Medulla oblongata (tissue), 1 donor: ENCODE data around the gene CX3CL1.
A peak's percentile ranks its signal among the peaks of the same experiment; 100 is the strongest.

Experiments used
- DNase-seq: peaks from one replicate; pipeline ENCODE4 v3.0.0-alpha.2; 2015; ENCODE audit errors: extremely low spot score

CX3CL1 gene

GRCh38 chr16:57405097-57405496 lies 32.8 kb downstream of the CX3CL1 start:
- no peak for DNase-seq

GRCh38 chr16:57406881-57407280 lies 34.6 kb downstream of the CX3CL1 start:
- DNase-seq = peak; percentile 37

DNA sequence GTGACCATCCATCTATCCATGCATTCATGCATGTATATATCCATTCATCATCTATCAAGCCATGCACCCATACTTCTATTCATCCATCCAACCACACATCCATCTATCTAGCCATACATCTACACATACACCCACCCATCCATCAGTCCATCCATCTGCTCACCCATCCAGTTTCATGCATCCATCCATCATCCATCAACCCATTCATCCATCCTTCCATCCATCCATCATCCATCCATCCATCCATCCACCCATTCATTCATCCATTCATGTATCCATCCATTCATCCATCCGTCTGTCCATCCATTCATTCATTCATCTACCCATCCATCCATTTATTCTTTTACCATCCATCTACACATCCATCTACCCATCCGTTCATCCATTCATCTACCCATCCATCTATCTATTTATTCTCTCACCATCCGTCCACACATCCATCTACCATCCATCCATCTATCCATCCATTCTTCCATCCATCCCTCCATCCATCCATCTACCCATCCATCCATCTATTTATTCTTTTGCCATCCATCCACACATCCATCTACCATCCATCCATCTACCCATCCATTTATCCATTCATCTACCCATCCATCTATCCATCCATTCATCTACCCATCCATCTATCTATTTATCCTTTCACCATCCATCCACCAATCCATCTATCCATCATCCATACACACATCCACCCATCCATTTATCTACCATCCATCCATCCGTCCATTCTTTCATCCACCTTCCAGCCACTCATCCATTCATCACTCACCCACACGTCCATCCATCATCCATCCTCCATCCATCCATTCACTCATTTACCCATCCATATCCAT lies 35.4 kb downstream of the CX3CL1 start:
- no peak for DNase-seq

GRCh38 chr16:57409065-57409464 lies 36.8 kb downstream of the CX3CL1 start:
- peak; percentile 49 for DNase-seq

DNA sequence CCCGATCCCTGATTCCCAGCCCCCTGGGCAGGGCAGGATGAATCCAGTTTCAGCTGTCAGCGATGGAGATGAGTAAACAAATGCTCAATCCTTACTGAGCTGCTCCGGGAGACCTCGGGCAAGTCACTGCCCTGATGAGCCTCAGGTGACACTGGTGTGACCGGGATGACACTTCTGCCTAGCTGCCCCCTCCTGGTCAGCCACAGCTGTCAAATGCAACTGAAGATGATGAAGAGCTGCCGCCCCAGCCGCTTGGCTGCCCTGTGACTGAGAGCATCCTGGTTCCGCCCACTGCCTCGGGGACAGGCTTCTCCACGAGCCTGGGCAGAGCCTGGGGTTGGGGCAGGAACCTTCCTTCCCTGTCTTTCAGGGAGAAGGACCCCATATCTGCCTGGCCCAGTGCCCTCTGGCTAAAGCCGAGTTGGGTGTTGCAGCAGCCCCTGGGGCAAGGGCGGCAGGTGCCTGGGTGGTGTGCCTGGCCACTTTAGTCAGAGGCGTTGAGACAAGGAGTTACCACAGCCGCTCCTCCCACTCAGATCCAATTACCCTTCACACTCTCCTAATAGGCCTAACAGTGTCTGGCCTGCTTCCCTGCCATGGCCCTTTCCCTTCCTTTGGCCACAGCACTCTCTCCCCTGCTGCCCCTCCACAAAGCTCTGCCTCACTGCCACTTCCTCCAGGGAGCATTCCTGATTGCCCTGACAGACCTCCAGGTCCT lies 37.7 kb downstream of the CX3CL1 start:
- no peak for DNase-seq

- no peak for DNase-seq
These were observed 39.2 kb downstream of the CX3CL1 start for GRCh38 chr16:57411362-57411976.

DNA sequence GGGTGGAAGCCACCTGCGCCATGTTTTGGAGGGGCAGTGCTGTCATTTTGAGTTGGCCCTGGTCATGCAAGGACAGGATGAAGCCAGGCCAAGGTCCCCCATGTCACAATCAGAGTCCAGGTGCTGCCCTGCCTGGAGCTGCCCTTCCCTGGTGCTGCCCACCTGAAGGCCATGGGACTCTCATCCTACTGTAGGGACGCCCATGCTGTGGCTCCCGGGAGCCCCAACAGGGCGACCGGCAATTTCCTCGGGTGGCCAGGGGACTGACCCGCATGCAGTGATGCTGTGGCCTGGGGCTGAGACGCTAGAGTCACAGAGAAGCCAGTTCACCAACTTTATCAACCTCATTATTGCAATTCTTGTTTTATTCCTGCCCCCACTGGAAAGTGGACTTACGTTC lies 40.3 kb downstream of the CX3CL1 start:
- DNase-seq = no peak

DNA sequence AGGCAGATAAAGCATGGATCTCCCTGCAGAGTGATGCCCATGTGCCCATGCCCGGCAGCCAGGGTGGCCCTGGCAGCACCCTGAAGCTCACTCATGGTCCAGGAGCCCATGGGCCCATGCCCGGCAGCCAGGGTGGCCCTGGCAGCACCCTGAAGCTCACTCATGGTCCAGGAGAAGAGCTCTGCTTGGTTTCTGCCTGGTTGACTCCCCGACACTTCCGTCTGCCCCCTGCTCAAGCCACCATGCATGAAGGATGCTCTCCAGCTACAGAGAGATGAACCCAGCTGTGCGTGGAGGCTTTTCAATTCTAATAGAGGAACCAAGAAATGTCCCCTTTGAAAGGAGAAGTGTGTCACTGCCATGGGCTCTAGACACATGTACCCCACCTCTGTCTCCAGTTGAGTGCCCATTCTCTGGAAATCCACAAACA lies 41.0 kb downstream of the CX3CL1 start:
- DNase-seq = no peak

DNA sequence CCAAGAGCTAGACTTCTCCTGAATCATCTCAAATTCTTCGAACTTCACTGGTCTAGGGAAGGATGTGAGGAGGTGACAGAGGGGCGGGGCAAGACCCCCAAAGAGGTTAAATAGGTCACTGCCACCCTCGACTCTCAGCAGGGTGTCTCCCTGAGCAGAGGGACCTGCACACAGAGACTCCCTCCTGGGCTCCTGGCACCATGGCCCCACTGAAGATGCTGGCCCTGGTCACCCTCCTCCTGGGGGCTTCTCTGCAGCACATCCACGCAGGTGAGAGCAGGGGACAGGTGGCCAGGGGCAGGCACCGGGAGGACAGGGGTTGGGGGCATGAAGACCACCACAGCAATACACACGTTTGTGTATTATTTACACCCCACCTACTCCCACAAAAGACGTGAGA lies 41.4 kb downstream of the CX3CL1 start:
- DNase-seq = no peak

GRCh38 chr16:57416084-57416483 lies 43.8 kb downstream of the CX3CL1 start:
- no peak for DNase-seq

GRCh38 chr16:57419506-57419905 lies 47.2 kb downstream of the CX3CL1 start:
- DNase-seq = no peak

GRCh38 chr16:57422026-57422944 lies 50.0 kb downstream of the CX3CL1 start:
- DNase-seq = peak; percentile 57

DNA sequence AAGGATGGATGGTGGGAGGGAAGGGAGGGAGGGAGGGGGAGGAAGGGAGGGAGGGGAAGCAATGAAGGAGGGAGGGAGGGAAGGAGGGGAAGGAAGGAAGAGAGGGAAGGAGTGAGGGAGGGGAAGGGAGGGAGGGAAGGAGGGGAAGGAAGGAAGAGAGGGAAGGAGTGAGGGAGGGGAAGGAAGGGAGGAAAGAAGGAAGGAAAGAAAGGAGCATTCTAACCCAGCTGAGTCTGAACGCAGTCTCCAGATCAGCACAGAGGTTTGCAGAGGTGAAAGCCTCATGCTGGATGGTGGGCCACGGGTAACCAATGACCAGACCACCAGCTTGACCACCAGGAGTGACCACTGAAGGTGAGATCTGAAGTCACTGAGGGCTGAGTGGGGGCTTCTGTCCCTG lies 50.9 kb downstream of the CX3CL1 start:
- no peak for DNase-seq

DNA sequence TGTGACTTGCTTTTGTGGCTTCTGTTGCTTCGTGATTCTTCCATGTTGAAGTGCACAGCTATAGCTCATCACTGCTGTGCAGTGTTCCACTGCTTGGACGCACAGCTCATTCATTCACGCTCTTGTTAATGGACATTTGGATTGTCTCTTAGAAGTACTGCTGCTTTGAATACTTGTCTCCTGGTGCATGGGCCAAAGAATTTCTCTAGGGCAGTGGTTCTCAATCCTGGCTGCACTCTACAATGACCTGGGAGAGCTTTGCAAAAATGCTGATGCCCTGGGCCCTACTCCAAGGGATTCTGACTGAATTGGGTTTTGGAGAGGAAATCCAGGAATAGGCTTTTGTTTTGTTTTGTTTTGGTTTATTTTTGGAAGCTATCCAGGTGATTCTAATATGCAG lies 52.3 kb downstream of the CX3CL1 start:
- no peak for DNase-seq

DNA sequence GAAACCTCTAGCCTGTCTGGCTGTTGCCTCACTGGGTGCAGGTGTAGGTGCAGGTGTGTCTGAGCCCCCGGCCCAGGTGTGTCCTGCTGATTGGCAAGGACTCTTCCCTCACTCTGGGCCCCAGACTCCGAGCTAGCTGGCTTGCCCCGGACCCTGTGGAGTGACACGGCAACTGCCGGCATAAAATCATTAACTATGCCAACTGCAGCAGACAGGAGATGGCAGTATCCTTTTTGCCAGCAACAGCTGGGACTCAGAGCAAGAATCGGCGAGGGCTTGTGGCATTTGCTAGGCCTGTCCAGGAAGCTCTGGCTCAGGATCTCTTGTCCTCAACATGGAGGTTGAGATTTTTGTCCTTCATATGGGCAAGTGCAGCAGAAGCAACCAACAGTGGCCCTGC lies 54.1 kb downstream of the CX3CL1 start:
- DNase-seq = no peak

DNA sequence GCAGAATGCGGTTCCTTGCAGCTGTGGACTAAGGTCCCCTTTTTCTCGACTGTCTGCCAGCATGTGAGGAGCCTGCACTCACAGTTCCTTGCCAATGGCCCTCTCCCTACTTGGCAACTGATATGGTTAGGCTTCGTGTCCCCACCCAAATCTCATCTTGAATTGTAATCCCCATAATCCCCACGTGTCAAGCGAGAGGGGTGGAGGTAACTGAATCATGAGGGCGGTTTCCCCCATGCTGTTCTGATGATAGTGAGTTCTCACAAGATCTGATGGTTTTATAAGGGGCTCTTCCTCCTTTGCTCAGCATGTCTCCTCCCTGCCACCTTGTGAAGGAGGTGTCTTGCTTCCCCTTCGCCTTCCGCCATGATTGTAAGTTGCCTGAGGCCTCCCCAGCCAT lies 55.0 kb downstream of the CX3CL1 start:
- no peak for DNase-seq

DNA sequence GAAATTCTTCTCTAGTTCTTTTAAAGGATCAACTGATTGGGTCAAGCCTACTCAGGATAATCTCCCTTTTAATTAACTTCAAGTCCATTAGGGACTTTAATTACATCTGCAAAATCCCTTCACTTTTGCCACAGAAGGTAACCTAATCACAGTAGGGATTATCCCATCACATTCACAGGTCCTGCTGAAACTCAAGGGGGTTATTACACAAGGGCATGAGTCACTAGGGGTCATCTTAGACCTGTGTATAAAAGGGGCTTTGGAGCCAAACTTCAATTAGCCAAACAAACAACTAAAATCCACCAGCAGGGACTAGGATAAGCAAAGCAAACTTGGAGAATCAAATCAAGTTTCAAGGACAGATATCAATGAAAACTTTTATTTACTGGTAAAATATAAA lies 55.5 kb downstream of the CX3CL1 start:
- no peak for DNase-seq

GRCh38 chr16:57430955-57431354 lies 58.7 kb downstream of the CX3CL1 start:
- no peak for DNase-seq

GRCh38 chr16:57432505-57432904 lies 60.2 kb downstream of the CX3CL1 start:
- no peak for DNase-seq

GRCh38 chr16:57432989-57433388 lies 60.7 kb downstream of the CX3CL1 start:
- DNase-seq = no peak

DNA sequence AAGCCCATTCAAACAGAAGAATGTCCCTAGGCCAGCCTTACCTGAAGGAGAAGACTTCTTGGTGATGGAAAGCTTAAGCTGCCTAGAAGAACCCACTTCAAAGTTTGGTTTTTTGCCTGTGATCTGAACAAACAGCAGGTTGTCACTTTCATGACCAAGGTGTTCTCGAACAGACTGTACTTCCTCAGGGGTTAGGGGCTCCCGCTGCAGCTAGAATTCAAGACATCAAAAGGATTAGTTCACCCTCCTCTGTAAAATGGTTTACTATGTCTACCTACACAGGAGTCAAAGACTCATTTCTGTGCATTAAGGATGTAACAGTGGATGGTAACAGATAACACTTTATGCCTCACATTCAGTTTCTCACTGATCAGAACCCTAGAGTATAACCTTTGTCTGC lies 61.7 kb downstream of the CX3CL1 start:
- DNase-seq = no peak
